ENCODE results near the gene ZBP1.

Gene ZBP1

DNA sequence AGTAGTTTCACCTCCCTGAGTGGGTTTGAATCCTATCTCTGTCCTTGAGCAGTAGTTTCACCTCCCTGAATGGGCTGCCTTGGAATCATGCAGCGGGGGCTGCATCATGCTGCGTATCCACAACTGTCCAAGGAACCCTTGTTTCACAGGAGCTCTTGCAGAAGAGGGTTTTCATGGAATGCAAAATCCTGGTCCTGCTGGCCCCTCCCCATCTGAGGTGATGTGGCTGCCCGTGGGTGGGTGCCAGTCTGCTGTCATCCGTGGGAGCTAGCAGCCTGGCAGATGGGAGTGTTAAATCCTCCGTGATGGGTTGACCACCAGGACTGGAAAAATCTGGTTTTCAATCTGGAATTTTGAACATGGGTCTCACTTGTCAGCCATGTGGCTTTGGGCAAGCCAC, 21.7 kb downstream of the ZBP1 start:
- no peak for DNase-seq (ENCODE audit: low spot score)

DNA sequence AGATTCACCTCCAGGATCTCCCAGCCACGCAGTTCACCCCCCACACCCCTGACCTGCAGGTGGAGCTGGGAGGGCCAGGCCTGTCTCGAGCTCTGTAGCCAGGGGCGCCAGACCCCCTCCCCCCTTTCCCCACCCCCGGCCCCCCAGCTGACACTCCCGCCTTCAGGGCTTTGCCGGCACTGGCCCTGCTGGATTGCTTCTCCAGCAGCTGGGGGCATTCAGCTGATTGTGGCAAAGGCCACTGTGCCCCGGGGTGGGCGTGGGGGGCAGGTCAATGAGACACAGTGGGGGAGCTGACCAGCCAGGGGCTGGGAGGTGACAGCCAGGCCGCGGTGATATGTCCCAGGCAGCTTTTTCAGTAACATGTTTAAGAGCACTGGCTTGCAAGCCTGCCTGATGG, 22.2 kb downstream of the ZBP1 start:
- DNase-seq (ENCODE audit: low spot score): no peak

DNA sequence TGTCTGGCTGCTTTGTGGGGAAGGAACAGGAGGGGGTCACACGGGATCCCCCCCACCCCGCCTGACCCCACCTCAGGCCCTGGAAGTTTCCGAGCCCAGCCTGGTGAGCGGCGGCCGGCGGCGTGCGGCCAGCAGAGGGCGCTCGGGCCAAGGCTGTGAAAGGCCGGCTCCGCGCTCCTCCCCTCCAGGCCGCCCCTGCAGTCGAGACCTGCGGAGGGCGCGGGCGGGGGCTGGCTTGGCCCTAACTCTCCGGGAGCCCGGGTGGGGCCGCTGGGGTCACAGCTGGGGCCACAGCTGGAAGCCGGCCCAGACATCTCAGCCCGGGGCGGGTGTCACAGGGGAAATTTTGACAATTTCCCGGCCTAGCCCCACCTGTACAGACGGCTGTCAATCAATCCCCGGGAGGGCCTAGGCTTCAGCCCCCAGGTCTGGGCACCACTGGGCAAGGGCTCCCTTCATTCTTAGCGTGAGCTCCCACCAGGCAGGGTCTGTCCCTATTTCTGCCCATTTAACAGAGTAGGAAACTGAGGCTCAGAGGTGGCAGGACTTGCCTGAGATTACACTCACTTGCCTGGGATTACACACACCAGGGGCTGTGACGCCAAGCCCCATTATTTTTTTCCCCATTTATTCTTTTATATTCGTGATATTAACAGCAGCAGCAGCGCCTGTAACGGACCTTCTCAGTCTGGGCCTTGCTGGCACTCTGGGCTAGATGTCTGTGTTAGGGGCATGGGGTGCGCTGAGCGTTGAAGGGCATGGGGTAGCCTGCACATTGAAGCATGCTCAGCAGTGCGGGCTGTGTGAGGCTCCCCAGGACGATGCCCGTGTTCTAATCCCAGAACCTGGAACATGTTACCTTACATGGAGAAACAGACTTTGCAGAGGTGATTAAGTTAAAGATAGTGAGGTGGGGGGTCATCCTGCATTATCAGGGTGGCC, 23.0 kb downstream of the ZBP1 start:
- peak; percentile 70 for DNase-seq (ENCODE audit: low spot score)

- no peak for DNase-seq (ENCODE audit: low spot score)
Measured at GRCh38 chr20:57596358-57596757, 23.9 kb downstream of the ZBP1 start.

DNA sequence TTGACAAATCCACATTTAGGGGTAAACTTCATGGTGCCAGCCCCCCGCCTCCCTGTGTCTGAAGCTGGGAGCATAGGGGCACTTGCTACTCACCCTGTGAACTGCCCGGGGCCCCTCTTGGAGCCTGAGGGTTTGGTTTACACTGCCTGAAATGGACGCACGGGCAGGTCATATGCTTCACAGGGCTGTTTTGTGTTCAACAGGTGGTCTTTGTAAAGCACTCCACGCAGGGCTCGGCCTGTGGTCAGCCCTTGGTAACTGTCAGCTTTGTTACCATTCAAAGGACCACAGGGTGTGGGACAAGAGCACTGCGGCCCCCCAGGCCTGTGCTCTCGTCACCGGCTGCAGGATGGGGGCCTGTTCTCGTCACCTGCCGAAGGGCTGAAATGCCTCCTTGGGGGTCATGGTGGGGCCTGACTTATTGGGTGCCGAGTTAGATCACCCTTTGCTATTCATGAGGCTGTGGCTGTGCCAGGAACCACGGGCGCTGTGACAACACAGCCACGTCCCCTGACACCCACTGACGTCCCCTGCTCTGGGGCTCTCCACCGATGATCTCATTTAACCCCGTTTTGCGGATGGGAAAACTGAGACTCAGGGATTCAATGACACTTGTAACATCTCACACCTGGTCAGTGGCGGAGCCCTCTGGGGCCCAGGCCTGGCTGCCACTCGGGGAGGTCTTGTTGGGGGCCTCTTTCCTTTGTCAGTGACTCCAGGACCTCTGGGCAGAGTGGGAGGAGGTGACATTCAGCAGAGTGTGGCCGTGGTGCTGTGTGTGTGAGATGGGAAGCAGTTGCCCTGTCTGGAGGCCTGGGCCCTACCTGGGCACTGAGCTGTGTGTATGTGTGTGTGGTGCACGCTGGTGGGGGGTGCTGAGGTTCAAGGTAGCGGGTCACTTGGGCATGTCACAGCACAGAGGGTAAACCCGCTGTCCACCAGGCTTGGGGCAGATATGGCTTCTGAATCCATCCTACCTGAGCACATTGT, 24.9 kb downstream of the ZBP1 start:
- no peak for DNase-seq (ENCODE audit: low spot score)

DNA sequence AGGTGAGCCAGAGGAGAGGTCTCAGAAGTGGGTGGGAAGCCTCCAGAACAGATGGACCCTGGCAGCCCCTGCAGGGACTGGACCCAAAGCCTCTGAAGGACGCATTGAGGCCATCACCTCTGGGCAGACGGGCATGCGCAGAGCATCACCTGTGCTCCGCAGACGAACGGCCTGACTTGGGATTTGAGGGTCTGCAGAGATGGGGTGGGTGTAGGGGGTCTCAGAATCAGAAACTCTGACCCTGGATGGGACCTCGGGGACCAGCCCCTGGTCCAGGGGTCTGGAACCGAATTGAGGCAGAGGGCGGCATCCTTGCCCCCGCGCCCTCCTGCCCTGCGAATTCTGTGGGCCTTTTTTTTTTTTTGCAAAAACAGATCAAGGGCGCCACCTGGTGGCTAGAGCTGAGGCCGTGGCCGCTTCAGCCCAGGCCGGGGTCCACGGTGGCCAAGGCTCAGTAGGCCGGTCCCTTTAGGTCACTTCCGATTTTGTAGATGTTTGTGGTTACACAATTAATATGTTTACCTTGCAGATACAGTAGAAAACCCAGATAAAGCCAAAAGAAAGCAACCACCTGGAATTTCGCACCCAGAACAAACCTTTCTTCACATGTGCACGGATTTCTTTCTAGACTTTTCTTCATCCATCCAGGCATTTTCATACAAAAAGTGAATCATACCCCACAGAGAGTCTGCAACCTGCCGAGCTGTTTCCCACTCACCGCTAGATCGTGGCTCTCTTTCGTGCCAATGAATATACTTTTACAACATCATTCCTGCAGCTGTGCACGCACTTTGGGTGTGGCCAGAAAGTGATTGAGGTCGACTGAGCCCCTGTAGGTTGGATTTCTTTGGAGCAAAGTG, 25.9 kb downstream of the ZBP1 start:
- DNase-seq (ENCODE audit: low spot score): peak; percentile 63

- peak; percentile 59 for DNase-seq (ENCODE audit: low spot score)
Measured at GRCh38 chr20:57593134-57593886, 26.9 kb downstream of the ZBP1 start.

DNA sequence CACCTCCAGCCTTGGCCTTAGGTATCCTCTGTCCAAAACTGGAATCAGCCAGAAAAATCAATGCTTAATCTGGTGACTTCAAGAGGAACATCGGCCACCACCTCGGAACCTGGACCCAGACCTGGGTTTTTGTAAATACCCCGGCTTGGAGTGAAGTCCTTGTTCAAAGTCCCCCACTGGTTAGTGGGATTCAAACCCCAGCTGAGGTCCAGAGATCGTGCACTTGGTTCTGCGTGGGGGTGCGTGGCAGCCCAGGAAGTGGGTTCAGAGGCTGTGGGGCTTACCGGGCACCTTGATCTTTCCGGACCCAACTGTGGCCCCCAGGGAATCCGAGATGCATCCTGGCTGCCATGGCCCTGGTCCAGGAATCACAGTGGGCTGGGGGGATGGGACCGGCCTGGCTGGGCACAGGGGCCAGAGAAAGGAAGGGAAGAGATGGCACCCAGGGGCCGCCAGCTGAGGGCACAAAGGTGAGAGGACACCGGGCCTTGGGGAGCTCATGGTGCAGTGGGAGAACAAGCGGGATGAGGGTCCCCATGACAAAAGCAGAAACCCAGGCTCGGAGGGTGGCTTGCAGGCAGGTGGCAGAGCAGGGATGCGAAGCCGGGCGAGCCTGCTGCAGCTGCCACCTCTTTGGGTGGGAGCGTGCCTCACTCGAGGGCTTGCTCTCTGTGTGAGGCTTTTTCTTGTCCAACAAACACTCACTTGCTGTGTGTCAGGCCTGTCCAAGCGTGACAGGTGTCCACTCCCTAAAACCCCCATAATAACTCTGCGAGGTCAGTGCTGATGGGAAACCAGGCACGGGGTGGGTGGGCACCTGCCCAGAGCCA, 27.7 kb downstream of the ZBP1 start:
- no peak for DNase-seq (ENCODE audit: low spot score)

- DNase-seq (ENCODE audit: low spot score): no peak
Measured at GRCh38 chr20:57591289-57592229, 28.7 kb downstream of the ZBP1 start.

GRCh38 chr20:57590485-57591288, 29.5 kb downstream of the ZBP1 start:
- DNase-seq (ENCODE audit: low spot score): no peak

DNA sequence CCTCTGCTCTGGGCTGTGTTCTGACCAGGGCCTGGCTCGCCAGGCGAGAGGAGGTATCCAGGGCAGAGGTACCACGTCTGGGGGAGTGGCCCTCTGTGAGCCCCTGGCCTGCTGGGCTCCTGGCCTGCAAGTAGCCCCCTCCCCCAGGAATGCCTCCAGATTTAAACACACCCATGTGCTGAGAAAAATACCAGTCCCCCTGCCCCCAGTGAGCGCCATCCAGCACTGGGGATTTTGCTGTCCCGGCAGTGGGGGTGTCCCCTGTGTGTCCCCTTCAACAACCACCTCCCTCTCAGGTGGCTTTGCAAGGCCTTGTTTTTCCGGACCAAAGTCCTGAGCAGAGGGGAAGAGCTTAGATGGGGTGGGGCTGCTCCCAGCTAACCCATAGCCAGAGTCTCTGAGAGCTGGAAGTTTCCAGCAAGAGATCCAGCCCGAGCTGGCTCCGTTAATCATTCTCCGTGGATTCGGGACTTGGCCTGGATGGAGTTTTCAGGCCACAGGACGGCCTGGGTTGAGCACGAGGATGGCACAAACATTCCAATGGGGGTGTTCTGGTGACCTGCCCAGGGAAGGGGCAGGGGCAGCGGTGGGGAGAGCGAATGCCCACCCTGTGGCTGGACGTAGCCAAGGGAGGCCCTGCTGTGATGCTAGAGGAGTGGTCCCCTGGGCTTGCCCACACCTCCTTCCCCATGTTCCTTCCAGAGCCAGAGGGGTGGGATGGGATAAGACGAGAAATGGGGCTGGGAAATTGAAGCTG, 30.3 kb downstream of the ZBP1 start:
- DNase-seq (ENCODE audit: low spot score): no peak

- DNase-seq (ENCODE audit: low spot score): no peak
Measured at GRCh38 chr20:57589123-57589727, 31.0 kb downstream of the ZBP1 start.

DNA sequence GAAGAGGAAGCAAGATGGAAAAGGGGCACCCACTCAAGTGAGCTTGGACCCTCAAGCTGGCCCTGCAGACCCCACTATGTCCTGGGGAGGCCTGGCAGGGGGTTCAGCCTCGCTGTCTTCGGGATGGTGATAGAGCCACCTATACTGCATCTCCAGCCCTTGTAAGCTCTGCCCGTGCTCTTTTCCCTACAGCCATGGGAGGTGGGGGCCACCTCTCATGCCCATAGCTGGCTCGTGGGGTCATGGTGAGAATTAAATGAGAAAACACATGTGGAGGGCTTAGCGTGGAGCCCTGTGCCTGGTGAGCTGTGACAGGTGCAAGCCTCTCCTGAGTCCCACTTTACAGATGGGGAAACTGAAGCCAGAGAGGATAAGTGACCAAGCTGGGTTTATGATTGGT, 31.6 kb downstream of the ZBP1 start:
- DNase-seq (ENCODE audit: low spot score): no peak

DNA sequence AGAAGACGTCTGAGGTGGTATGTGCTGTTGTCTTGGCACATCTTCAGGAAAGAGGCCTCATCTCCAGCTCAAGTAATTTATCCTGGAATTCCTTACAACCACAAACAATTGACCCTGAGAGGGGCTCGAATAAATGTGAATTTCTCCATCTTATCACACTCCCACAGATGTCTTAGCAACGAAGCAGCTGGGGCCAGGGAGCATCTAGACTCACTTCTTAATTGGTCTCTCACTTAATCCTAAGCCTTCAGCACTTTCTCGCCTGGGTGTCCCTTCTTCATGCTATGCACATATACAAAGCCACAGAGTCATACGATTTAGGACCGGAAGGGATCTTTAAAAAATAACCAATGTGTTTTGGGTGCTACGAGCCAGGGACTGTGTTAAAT, 32.2 kb downstream of the ZBP1 start:
- DNase-seq (ENCODE audit: low spot score): no peak

DNA sequence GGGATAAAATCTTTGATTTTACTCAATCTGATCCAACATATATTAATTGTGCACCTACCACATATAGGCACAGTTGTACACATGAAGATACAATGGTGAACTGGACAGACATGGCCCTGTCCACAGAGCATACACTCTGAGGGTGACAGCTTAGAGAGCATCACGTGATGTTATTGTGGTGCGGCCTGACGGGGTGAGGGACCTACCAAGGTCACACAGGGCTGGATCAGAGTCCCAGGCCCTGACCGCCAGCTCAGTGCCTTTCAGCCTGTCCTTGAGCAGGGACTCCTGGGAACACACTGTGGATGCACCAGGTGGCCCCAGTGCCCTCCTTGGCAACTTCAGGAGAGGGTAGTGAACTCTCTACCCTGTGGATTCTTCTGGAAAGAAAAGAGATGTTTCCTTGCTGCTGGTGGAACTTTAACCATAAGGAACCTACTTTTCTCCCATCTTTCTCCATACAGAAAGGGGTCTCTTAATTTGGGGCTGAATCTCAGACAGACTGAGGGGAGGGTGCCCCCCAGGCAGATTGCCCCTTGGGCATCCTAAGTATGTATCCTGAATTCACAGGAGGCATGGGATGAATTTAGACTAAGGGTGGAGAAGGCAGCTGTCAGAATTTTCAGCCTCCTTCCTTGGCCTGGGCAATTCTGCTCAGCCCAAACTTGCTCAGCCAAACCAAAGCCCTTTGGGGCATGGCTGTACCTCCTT, 32.8 kb downstream of the ZBP1 start:
- no peak for DNase-seq (ENCODE audit: low spot score)

DNA sequence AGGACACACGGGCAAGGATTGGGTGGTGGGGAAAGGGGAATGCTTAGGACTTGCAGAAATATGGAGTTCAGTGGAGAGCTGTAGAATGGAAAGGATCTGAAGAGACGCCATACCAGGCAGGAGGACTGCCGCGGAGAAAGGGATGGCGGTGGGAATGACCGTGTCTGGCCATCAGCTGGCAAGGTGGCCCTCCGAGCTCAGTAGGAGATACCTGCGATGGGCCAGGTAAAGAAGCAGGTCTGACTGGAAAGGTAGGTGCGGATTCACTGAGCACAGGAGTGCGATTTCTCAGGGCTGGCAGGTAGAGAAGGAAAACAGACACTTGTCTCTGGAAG, 33.3 kb downstream of the ZBP1 start:
- DNase-seq (ENCODE audit: low spot score): no peak
